Stimulated activated naive CD8-positive, alpha-beta T cell treated with anti-CD3 and anti-CD28 coated beads, Interleukin-15, Interleukin-2, amounts not matched to agents 100 ng/mL and 50 ng/mL, for 24 hours (primary cell): ENCODE measurements around the gene UBALD1.

Source experiments
- H3K27ac Mint-ChIP-seq: one replicate; pipeline ENCODE4 v1.8.0; 2021; ENCODE audit warnings: mild to moderate bottlenecking, mixed read lengths
- H3K27me3 Mint-ChIP-seq: one replicate; pipeline ENCODE4 v1.8.0; 2021; ENCODE audit warnings: mixed read lengths
- H3K36me3 Mint-ChIP-seq: one replicate; pipeline ENCODE4 v1.8.0; 2021; ENCODE audit warnings: low read depth, mixed read lengths
- H3K4me1 Mint-ChIP-seq: one replicate; pipeline ENCODE4 v1.8.0; 2021; ENCODE audit warnings: low read depth, mixed read lengths
- H3K4me3 Mint-ChIP-seq: one replicate; pipeline ENCODE4 v1.8.0; 2021; ENCODE audit warnings: mild to moderate bottlenecking, mixed read lengths
- H3K9me3 Mint-ChIP-seq: one replicate; pipeline ENCODE4 v1.8.0; 2021; ENCODE audit warnings: mixed read lengths

Gene UBALD1

DNA sequence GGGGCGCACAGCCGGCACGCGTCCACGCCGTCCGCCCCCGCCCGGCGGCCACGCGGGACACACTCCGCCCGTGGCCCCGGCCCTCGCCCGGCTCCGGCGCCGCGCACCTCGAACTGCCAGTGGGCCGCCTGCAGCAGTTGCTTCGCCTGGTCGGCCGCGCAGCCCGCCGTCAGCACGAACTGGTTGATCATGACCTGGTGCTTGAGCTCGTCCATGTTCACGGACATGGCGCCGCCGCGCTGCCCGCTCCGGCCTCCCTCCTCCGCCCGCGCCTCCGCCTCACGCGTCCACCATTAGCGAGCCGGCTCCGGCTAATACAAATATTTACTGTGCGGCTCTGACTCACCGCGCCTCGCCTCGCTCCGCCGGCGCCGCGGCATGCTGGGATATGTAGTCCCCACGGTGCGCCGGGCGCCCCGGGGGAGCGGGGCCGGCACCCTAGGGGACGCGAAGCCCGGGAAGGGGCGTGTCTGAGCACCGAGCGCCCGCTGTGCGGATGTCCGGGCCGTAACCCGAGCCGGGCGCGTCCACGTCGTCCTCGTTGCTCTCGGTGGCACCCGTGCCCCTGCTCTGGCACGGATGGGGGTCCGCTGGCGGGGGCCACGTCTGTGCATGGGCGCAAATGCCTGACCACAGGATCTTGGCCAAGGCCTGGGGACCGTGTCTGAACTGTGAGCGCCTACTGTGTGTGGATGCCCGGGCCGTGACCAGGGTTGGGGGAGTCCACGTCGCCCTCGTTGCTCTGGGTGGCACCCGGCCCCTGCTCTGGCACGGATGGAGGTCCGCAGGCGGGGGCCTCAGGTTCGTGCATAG is at the start of gene UBALD1:
Gene UBALD1 (minus strand): TSS at position 318 of the 813 bp plus-strand sequence. CDS start 91 bp downstream, at position 227.
- peak within 1 kb of the TSS; percentile 93 for H3K27ac Mint-ChIP-seq
- H3K27me3 Mint-ChIP-seq = no peaks in the 10 kb centered on the region
- no peaks in the 10 kb centered on the region for H3K9me3 Mint-ChIP-seq
- no peaks in the 10 kb centered on the region for H3K36me3 Mint-ChIP-seq
- H3K4me3 Mint-ChIP-seq = peak within 1 kb of the TSS; percentile 88
- peaks cover 25% of the 10 kb centered on the region for H3K4me1 Mint-ChIP-seq

DNA sequence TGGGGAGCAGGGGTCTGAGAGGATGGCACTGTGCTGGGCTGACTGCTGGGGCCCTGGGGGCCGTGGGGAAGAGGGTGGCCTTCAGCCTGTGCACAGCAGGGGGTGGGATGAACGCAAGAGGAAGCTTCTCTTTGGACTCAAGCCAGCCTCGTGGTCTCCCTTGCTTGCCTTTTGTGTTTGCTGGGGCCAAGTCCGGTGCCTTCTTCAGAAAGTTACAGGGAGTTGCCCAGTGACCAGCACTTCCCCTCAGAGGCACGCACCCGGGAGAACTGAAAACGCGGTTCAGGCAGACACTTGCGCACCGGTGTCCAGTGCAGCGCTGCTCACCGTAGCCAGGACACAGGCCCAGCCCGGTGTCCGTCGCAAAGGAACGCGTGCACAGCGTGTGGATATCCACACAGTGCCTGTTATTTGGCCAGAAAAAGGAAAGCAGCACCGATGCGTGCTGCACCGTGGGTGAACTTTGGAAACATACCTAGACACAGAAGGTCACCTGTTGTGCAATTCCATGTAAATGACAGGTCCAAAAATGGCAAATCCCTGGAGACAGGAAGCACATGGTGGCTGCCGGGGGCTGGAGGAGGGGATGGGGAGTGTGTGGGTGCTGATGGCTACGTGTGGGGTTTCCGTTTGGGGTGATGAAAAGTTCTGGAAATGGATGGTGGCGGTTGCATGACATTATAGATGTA is 49.2 kb upstream of the UBALD1 start:
- Mint-ChIP-seq H3K4me3 (peak overlapping the region; percentile 77), H3K27ac (peak overlapping the region; percentile 92), H3K36me3 (peaks cover 20% of the 10 kb centered on the region), H3K9me3 (no peaks in the 10 kb centered on the region), H3K27me3 (no peaks in the 10 kb centered on the region), H3K4me1 (peaks cover 60% of the 10 kb centered on the region)

DNA sequence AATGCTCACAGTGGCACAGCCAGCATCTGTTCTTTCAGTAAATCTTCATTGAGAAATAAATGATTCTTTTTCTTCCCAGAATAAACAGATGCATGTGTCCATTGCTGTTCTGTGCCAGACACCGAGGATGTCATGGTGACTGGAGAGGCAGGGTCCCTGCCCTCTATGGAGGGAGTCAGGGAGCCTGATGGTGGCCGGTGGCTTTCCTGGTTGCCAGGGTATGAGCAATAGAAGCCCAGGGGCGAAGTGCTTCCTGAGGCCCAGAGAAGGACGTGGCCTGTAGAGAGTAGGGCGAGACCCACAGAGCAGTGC is 48.7 kb upstream of the UBALD1 start:
- Mint-ChIP-seq H3K4me1 (peaks cover 63% of the 10 kb centered on the region), H3K9me3 (no peaks in the 10 kb centered on the region), H3K27ac (peak overlapping the region; percentile 92), H3K4me3 (no peak overlapping the region), H3K36me3 (peaks cover 20% of the 10 kb centered on the region), H3K27me3 (no peaks in the 10 kb centered on the region)

DNA sequence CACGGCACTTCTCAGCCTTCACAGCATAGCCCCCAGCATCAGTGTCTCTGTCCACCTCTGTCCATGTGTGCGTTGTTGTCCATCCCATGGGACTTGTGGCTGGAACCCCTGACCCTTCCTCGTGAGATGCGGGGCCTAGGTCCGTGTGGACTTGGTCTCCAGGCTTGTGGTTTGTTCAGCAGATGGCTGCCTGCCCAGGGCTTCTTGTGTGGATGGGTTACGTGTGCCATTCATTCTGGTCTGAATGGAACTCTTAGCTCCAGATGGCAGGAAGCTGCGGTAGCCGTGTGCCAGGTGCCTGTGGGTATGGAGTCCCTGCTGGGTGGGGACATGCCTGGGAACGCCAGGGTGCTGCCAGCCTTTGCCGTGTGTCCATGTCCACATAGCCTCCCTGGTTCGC is 47.0 kb upstream of the UBALD1 start:
- no peak overlapping the region for H3K27ac Mint-ChIP-seq
- no peaks in the 10 kb centered on the region for H3K9me3 Mint-ChIP-seq
- no peak overlapping the region for H3K4me3 Mint-ChIP-seq
- H3K4me1 Mint-ChIP-seq = peaks cover 63% of the 10 kb centered on the region
- H3K36me3 Mint-ChIP-seq = peaks cover 14% of the 10 kb centered on the region
- H3K27me3 Mint-ChIP-seq = no peaks in the 10 kb centered on the region

DNA sequence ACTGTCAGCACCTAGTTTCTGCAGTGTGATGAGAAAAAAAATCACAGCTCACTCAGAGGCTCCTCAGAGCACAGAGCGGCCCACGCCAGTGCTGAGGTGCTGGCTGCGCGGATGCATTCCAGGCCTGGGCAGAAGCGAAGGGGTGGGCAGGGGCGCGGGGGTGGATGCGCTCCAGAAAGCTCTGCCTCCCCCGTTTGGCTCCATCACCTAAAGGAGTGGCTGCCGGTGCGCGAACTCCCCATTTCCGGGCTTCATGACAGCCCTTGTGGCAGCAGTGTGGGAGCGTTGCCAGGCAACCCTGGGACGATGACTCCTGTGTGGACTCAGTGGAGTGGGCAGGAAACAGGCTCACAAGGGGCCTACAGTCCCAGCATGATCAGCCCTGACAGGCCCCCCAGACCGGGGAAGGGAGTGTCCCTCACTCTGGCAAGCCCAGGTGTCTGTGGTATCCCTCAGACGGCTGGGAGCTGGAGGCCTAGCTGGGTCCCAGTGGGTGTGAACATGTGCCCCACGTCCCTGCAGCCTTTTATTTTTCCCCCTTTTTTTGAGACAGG is 45.8 kb upstream of the UBALD1 start:
- H3K27ac Mint-ChIP-seq = peak overlapping the region; percentile 76
- peaks cover 57% of the 10 kb centered on the region for H3K4me1 Mint-ChIP-seq
- H3K9me3 Mint-ChIP-seq = no peaks in the 10 kb centered on the region
- H3K36me3 Mint-ChIP-seq = peaks cover 15% of the 10 kb centered on the region
- H3K4me3 Mint-ChIP-seq = no peak overlapping the region
- H3K27me3 Mint-ChIP-seq = no peaks in the 10 kb centered on the region

DNA sequence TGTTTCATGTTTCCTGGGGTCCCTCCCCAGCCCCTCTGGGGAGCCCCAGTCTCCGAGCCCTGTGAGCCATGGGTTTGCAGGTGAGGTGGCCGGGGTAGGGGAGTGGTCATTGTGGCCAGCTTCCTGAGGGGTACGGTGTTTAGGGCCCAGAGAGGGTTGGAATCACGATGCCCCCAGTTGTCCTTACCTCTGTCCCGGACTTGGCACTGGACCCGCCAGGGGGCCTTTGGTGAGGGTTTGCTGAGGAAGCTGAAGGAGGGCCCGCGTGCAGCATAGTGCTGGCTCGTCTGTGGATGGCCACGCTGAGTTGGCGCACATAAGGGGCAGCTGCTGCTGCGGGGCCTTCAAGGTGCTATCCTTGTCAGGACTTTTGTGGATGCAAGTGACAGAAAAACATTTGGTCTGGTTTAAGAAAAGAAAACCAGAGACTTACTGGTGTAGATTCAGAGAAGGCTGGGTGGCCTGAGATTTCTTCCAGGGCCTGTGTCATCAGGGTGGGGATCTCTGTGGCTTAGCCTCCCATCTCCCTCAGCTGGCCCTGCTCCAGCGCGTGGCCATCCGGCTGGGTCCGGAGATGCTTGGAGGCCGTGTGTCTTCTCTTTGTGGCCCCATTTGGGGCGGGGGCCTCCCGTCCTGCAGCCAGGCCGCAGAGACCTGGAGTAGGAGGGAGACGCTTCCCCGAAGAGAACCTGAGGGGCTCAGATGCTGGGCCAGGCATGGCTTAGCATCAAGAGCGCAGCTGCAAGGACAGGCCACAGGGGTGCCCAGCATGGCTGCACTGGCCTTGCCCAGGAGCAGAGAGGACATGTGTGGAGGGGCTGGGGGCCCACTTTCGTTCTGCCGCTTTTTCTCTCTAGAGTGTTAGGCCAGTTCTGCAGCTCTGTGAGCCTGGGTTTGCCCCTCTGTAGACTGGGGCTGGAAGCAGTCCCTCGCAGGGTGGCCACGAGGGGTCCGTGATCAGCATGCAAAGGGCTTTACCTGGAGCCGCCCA is 45.0 kb upstream of the UBALD1 start:
- H3K27ac Mint-ChIP-seq = peak overlapping the region; percentile 67
- no peak overlapping the region for H3K4me3 Mint-ChIP-seq
- H3K27me3 Mint-ChIP-seq = no peaks in the 10 kb centered on the region
- peaks cover 13% of the 10 kb centered on the region for H3K36me3 Mint-ChIP-seq
- no peaks in the 10 kb centered on the region for H3K9me3 Mint-ChIP-seq
- H3K4me1 Mint-ChIP-seq = peaks cover 49% of the 10 kb centered on the region

DNA sequence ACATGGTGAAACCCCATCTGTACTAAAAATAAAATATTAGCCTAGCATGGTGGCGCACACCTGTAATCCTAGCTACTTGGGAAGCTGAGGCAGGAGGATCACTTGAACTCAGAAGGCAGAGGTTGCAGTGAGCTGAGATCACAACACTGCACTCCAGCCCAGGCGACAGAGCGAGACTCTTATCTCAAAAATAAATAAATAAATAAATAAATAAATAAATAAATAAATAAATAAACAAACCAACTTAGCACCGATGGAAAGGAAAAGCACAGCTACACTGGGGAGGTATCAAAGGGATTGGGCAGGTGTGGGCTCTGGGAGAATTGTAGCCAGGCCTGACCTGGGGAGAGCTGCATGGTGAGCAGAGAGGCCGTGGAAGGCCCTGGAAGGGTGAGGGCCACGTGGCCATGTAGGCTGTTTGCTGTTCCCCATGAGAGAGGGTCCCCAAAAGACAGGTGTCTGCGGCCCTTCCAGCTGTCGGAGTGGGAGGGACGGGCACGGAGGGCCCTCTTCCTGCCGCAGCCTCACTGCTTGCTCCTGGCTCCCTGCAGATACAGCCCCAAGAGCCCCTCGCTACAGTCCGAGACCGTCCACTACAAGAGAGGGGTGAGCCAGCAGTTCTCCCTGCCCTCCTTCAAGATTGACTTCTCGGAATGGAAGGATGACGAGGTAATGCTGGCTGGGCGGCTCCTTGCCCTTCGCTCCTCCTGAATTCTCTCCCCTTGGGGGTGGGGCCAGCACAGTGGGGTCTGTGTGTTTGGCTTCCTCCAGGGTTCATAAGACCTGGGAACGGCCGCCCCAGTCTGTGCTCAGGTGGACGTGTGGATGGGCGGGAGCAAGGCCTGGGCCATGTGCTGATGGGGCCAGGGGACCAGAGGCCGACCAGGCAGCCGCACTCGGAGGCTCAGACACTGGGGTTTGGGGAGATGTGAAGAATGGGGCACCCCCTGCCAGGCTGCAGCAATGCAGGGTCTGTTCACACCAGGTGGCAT is 42.3 kb upstream of the UBALD1 start:
- H3K4me3 Mint-ChIP-seq = no peak overlapping the region
- no peaks in the 10 kb centered on the region for H3K27me3 Mint-ChIP-seq
- no peak overlapping the region for H3K27ac Mint-ChIP-seq
- H3K4me1 Mint-ChIP-seq = peaks cover 33% of the 10 kb centered on the region
- H3K36me3 Mint-ChIP-seq = peaks cover 10% of the 10 kb centered on the region
- H3K9me3 Mint-ChIP-seq = no peaks in the 10 kb centered on the region

DNA sequence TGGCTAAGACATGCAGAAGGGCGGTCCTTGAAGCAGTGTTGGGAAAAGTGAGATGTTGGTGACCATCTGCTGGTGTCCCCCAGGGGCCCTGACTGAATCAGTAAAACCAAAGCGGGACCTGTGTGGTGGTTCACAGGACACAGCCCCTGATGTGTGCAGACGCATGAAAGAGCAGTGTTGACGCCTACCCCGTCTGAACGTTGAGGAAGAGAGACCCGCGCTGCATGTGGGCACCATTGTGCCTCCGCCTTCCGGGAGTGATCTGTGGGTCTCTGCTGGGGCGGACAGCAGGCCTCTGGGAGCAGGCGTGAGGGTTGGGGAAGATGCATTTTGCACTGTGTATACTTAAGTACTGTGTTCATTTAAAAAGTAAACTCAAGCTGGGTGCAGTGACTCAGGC is 41.5 kb upstream of the UBALD1 start:
- no peak overlapping the region for H3K27ac Mint-ChIP-seq

GRCh38 chr16:4655801-4656200 is 41.1 kb upstream of the UBALD1 start:
- H3K27me3 Mint-ChIP-seq = no peaks in the 10 kb centered on the region
- H3K36me3 Mint-ChIP-seq = peaks cover 10% of the 10 kb centered on the region
- H3K27ac Mint-ChIP-seq = no peak overlapping the region
- H3K4me3 Mint-ChIP-seq = no peak overlapping the region
- peaks cover 21% of the 10 kb centered on the region for H3K4me1 Mint-ChIP-seq
- H3K9me3 Mint-ChIP-seq = no peaks in the 10 kb centered on the region

More for the DNA sequence above, 41.5 kb upstream of the UBALD1 start:
- Mint-ChIP-seq H3K4me3 (no peak overlapping the region), H3K36me3 (peaks cover 10% of the 10 kb centered on the region), H3K27me3 (no peaks in the 10 kb centered on the region), H3K9me3 (no peaks in the 10 kb centered on the region), H3K4me1 (peaks cover 25% of the 10 kb centered on the region)

DNA sequence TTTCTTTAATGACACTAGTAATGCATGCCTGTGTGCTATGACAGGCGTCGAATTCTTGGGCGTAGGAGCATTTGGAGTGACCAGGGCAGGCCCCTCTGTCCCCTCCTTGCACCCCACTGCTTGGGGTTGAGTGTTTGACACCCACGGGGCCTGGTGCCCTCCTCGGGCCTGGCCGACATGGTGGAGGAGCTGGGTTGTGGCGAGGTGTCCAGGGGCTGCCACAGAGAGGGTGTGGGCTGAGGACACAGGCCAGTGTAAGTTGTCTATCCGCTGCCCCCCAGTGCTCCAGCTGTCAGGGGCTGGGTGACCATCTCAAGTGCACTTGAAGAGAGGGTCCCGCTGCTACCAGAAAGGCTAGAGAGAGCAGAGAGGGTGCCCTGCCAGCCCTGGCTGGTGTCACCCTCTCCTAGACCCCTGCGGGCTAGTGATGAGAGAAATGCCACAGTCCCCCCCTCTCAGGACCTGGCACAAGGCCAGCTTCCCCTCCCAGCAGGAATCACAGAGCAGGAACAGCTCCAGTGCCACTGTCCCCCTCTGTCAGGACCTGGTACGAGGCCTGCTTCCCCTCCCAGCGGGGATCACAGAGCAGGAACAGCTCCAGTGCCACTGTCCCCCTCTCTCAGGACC is 40.4 kb upstream of the UBALD1 start:
- H3K4me3 Mint-ChIP-seq = no peak overlapping the region
- H3K4me1 Mint-ChIP-seq = peaks cover 19% of the 10 kb centered on the region
- no peaks in the 10 kb centered on the region for H3K9me3 Mint-ChIP-seq
- H3K36me3 Mint-ChIP-seq = peaks cover 16% of the 10 kb centered on the region
- H3K27me3 Mint-ChIP-seq = no peaks in the 10 kb centered on the region
- no peak overlapping the region for H3K27ac Mint-ChIP-seq

- Mint-ChIP-seq H3K4me1 (peaks cover 15% of the 10 kb centered on the region), H3K36me3 (peaks cover 19% of the 10 kb centered on the region), H3K4me3 (no peak overlapping the region), H3K9me3 (no peaks in the 10 kb centered on the region), H3K27me3 (no peaks in the 10 kb centered on the region), H3K27ac (no peak overlapping the region)
Measured at GRCh38 chr16:4654011-4654963, 39.6 kb upstream of the UBALD1 start.

DNA sequence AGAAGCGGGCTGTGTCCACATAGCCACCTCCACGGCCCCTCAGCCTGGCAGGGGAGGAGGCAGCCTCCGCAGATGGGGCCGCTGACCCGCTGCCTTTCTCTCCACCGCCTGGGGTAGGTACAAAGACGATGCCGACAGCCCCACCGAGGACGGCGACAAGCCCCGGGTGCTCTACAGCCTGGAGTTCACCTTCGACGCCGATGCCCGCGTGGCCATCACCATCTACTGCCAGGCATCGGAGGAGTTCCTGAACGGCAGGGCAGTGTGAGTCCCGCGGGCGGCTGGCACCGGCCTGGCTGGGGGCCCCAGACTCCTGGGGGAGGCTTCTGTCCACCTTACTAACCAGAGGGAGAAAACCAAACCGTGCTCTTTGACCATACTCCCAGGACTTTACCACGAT is 37.9 kb upstream of the UBALD1 start:
- Mint-ChIP-seq H3K4me3 (no peak overlapping the region), H3K27me3 (no peaks in the 10 kb centered on the region), H3K36me3 (peaks cover 24% of the 10 kb centered on the region), H3K27ac (no peak overlapping the region), H3K9me3 (no peaks in the 10 kb centered on the region), H3K4me1 (peaks cover 18% of the 10 kb centered on the region)
